GM21528 (cell line): Measurements from ENCODE around the gene COLEC11.
"Not testable (repeated sequence)": the region's sequence is repeated elsewhere in the genome, so short reads cannot be mapped to it uniquely, and the experiment has no call there.

Experiments used
- ATAC-seq: cut with Tn5 transposase; IDR thresholded peaks from one replicate; pipeline ENCODE4 v1.9.1; 2021; ENCODE audit warnings: mild to moderate bottlenecking, moderate library complexity; ENCODE audit not compliant: unreplicated experiment, low FRiP score

Gene COLEC11

DNA sequence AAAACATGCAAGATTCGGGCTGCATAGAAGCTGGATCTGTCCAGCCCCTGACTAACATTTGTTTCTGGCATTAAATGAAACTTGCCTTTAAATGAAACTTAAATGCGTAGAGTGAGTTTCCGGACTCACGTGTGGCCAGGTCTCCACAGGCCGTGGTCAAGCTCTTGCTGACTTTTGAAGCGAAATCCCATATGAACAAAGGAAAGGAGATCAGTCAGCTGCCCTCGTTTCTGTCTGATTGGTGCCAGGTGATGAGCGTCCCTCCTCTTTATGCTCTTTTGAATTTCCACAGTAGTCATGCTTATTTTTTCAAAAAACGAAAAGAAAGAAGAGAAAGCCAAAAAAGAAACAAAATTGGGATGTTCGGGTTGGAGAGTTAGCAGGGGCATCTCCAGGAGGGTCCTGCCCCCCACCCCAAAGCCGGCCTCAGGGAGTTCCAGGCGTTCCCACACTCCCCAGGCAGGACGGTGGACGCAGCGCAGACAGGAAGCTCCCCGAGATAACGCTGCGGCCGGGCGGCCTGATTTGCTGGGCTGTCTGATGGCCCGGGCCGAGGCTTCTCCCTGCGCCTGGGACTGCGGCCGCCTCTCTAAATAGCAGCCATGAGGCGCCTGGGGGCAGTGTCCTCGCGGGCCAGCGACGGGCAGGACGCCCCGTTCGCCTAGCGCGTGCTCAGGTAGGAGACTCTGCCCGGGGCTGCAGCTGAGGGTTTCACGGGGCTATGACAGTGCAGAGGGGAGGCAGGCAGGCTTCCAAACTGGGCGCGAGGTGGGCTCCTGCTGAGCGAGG lies at the start of gene COLEC11:
Gene COLEC11, plus strand, starts transcription at position 620 of the 789 bp plus-strand sequence. CDS start 9,229 bp downstream, outside the sequence.
- ATAC-seq = no peak

DNA sequence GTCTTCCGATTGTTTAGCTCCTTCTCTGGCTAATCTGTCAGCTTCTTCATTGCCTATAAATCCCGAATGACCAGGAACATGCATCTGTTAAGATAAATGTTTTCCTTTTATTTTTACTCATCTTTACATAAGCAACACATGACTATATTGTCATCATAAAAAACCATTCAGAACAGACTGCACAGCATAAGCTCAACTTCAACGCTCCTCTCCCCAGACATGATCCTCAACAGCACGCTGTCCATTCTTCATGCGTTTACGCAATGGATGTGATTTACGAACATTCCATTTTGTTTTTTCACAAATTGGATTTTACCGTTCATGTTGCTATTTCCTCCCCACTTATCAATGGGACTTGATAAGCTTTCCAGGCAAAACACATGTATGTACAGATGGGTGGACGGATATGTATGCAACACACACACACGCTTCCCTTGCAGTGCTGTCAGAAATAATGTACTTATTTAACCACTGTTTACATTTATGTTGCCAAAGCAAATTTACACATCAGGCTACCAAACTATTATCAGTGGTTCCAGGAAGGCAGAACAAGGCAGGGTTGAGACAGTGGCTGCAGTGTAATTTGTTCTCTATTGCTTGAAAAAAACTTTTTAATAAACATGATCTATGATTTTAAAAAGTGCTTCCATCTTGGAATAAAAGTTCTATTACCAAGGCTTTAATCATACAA lies 49.0 kb upstream of the COLEC11 start:
- ATAC-seq = no peak

- ATAC-seq = no peak
Observed at GRCh38 chr2:3547915-3548314, 47.0 kb upstream of the COLEC11 start.

DNA sequence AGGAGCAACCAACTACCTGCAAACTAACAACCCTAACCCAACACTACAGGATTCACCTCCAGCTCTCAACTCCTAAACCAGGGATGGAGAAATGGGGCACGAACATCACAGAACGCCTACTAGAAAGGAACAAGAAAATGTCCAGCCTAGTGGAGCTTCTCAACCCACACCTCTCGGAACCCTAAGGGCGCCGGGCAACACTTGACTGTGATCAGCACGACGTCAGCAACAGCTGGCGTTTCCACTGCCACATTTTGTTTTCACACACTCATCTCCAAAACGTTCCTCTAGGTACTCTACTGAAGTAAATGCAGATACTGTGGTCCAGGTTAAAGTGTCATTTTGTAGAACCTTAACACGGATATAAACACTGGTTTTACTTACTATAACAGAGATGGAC lies 41.0 kb upstream of the COLEC11 start:
- ATAC-seq = no peak

DNA sequence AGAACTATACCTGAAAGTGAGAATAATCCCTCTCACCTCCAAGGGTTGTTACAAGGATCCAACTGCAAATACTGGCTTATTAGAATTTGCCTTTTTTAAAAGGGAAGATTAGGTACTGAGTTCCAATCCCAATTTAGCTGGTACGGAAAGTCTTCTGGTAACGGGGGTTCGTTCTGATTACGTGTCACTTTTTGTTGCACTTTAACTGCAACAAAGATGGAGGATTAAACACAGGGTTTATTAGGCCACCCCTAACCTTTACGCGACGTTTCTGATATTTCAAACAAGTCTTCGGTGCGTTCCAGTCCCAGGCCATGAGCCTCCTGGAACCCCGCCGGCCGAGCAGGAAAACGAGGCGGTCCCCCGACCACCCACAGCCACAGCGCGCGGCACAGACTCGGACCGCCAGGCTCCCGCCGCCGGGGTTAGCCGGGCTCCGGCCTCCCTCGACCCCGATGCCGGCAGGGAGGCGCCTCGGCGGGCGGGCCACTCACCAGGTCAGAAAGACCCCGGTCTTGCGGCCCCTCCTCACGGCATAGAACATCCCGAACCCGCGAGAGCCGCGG lies 37.2 kb upstream of the COLEC11 start:
- ATAC-seq = peak; percentile 35

DNA sequence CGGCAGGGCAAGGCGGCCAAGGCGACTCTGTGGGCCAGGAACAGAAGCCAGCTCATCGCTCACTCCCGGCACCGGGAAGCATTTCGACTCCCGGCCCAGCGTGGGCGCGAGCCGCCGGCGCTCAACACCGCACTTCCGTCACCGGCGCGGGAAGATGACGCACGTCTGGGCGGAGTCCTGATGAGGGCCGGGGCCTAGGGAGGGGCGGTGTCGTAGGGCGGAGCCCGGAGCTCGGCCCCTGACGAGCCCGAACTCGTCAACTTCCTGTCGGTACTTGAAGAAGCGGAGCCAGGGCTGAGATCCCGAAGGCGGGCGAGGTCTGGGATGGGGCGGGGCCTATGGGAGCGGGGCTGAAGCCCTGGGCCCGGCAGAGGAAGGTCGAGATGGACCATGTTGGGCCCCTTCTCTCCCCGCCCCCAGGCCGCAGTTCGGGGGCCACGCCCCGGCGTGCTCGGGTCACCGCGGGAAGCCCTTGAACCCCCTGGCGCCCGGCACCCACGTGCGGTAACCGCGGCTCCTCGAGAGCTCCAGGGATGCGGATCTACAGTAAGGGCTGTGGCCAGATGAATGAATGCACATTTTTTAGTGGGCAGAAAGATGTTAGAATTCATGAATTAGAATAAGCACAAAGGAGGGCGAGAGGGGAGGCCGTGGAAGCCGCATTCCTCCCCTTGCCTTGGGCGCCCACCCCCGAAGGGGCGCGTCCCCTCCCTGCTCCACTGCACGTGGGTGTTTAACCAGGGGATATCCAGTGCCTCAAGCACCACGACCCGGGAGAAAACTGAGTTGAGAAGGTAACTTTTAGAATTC lies 36.5 kb upstream of the COLEC11 start, which contains the start of gene RNASEH1:
Gene RNASEH1, minus strand, starts transcription at position 129 of the 810 bp plus-strand sequence. Its CDS starts 73 bp downstream, at position 56.
- peak; percentile 95 for ATAC-seq

DNA sequence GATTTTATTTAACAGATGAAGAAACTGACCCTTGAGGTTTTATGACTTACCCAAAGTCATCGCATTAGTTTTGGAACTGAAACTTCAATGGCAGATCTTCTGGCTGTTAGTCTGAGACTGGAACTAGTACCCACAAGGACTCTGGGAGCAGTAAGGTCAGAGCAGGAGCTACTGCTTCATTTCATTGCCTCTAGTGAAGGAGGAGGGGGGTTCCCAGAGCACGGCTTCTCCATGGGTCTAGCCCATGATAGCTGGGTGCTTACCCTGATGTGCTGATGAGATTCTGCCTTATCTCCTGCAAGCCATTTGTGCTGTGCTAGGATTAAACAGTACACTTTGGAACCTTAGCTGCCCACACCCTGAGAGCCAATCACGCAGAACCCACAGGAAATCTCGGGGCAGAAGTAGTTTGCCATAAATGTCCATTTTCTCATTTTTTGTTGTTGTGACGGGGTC lies 31.4 kb upstream of the COLEC11 start:
- peak; percentile 44 for ATAC-seq

DNA sequence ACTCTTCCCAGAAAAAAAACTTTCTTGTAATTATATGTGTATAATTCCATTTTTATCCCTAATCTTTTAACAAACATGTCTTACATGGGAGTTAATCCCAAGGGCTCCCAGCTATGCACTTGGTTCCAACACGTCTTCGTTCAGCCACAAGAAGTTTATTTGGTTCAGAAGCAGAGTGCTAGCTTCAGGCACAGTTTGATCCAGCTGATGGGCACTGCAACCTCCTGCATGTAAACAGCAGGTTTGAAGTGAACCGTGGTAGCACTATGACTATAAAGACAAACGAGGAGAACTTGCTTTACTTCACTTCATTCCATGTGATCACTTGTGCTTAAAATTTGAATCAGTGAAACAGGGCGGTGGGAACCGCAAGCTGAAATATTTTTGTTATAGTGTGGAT lies 29.8 kb upstream of the COLEC11 start:
- ATAC-seq = no peak

DNA sequence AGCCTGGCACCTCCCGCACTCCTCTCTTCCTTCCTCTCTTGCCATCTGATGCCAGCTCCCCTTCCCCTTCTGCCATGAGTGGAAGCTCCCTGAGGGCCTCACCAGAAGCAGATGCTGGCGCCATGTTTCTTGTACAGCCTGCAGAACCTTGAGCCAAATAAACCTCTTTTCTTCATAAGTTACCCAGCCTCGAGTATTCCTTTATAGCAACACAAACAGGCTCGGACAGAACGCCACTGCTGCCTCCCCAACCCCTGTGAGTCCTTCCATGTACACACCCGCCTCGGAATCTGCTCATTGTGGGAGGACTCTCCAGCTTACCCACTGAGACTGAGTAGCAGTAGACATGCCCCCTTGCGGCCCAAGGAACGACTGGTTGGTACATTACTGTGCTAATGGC lies 28.1 kb upstream of the COLEC11 start:
- no peak for ATAC-seq

DNA sequence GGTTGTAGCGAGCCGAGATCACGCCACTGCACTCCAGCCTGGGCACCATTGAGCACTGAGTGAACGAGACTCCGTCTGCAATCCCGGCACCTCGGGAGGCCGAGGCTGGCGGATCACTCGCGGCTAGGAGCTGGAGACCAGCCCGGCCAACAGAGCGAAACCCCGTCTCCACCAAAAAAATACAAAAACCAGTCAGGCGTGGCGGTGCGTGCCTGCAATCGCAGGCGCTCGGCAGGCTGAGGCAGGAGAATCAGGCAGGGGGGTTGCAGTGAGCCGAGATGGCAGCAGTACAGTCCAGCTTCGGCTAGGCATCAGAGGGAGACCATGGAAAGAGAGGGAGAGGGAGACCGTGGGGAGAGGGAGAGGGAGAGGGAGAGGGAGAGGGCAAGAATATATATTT lies 25.3 kb upstream of the COLEC11 start:
- not testable (repeated sequence) for ATAC-seq

DNA sequence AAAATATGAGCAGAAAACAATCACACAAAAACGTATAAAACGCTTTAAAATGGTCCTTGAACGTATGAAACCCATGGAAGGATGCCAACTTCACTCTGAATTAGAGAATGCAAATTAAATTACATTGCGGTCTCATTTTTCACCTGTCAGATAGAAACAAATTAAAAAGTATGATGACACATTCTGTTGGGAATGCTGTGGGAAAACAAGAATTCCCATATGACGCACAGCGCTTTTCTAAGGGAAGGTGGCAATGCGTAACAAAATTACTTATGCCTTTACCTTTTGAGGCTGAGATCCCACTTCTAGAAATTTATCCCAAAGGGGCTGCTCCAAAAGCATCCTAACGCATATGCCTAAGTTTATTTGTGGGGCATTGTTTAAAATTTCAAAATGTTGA lies 23.6 kb upstream of the COLEC11 start:
- no peak for ATAC-seq

DNA sequence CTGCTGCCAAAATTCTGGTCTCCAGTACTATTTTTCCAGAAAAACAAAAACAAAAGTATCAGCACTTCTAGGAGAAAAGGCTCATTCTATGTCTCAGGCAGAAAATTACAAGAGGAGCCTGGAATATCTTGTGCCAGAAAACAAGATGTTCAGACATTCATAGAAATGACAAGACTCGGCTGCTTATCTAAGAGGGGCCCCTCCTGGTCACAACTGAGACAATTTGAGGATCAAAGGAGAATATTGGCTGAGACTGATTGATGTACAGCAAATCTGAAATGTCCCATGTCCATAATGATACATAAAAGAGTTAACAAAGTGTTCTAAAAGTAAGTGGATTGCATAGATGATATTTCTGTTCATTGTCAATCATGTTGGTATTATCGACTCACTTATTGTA lies 22.3 kb upstream of the COLEC11 start:
- no peak for ATAC-seq

DNA sequence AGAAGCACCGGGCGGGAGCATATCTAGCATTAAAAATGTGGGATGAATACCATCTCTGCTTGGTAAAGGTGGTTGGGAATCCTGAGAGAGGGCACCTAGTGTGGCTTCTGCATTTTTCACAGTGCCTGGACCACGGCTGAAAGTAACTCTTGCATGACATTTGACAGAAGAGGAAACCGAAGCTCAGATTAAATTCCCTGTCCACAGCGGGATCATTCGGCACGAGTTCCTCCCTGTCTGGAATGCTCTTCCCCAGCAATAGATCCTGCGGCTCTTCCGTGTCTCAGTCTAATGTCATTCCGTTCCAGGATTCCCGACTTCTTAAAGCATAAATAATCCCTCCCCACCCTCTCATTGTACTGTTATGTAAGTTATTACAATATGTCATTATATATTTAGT lies 20.8 kb upstream of the COLEC11 start:
- ATAC-seq = no peak

- ATAC-seq = peak; percentile 28
Observed at GRCh38 chr2:3575534-3576262, 19.2 kb upstream of the COLEC11 start.

GRCh38 chr2:3576263-3576630 lies 18.7 kb upstream of the COLEC11 start:
- not testable (repeated sequence) for ATAC-seq

DNA sequence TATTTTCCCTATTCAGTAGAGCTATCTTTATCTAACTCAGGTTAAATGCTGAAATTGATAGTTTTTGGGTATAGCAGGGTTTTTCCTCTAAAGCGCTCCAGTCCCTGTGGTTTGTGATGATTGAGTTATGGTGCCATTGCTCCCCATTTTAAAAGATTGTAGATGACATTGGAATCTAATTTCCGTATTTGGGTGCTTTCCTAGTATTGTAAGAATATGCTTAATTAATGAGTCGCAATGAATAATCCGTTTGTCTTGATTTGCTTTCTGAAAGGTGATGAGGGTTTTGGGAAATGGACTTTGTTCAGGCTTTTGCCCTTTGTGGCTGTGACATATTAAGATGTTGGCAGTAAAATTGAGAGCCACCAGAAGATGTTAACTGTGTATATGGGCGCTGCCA lies 15.9 kb upstream of the COLEC11 start:
- ATAC-seq = no peak

DNA sequence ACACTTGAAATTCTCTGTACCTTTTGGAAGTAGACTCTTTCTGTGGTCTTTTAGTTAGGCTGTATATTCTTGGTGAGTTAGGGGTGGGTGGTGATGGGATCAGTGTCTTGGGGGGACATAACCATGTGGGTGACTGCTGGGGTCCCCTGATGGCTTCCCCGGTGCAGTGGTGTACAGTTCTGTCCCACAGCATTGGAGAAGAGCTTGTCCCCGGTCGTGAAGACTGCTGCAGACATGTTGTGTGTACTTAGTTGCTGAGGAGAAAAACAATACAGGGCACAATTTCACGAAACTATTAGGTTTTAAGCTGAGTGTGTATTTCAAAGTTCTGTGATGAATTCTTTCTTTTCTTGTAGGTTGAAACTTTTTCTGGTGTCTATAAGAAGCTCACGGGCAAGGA lies 14.5 kb upstream of the COLEC11 start:
- no peak for ATAC-seq

GRCh38 chr2:3581367-3582262 lies 13.3 kb upstream of the COLEC11 start:
- no peak for ATAC-seq

GRCh38 chr2:3584076-3584475 lies 10.8 kb upstream of the COLEC11 start:
- no peak for ATAC-seq
